ENCODE data around the gene NCDN. TPM values are rescaled to one million over a fixed set of nuclear protein-coding genes. Genes with fewer than 3 reads are reported as not detected.

The NCDN gene, protein sequence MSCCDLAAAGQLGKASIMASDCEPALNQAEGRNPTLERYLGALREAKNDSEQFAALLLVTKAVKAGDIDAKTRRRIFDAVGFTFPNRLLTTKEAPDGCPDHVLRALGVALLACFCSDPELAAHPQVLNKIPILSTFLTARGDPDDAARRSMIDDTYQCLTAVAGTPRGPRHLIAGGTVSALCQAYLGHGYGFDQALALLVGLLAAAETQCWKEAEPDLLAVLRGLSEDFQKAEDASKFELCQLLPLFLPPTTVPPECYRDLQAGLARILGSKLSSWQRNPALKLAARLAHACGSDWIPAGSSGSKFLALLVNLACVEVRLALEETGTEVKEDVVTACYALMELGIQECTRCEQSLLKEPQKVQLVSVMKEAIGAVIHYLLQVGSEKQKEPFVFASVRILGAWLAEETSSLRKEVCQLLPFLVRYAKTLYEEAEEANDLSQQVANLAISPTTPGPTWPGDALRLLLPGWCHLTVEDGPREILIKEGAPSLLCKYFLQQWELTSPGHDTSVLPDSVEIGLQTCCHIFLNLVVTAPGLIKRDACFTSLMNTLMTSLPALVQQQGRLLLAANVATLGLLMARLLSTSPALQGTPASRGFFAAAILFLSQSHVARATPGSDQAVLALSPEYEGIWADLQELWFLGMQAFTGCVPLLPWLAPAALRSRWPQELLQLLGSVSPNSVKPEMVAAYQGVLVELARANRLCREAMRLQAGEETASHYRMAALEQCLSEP
- total RNA-seq: 27.1 and 33.2 TPM in 2 replicates

DNA sequence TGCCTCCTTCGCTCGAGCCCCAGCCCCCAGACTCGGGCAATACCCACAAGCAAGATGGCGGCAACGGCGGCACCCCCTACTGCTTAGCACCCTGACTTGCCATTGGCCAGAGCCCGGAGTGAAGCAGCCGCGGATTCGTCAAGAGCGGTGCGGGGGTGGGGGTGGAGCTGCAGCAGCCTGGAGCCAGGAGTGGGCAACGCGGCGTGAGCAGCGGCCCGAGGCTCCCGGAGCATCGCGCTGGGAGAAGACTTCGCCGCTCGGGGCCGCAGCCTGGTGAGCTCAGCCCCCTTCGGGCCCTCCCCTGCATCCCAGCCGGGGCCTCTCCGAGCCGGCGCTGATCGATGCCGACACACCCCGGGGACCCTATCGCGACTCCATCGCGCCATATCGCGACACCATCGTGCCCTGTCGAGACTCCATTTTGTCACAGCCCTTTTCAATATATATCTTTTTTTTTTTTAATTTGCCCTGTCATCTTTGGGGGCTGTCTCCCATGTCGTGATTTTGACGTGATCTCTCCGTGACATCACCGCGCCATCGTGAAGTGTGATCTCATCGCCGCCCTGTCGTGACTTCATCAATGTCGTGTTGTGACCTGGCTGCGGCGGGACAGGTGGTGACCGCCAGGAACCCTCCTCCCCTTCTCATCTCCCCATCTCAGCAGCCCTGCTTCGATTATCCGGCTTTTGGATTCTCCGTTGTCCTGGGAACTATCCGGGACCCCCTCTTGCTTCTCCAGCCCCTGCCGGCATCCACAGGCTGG is at the start of gene NCDN:
Gene NCDN, plus strand, starts transcription at position 189 of the 763 bp plus-strand sequence. Its CDS starts 392 bp downstream, at position 581.

DNA sequence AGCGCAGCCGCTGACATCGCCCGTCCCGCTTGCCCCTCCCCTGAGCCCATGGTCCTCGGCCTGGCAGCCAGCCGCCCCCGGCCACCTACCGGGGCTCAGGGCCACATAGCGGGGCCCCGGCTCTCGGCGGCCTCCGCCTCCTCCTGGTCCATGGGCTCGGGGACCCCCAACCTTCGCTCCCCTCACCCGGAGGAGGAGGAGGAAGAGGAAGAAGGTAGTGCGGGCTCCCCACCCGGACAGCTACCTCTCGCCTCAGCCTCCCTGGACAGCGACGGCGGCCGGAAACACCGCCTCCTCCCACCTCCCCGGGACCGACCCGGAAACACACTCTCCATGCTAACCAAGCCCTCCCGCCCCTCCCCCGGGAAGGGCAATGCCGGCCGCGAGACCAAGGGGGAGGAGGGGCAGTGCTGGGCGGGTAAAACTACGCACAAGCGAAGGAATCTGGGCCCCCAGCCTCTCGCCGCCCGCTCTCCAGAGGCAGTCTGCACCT is 435 bp upstream of the NCDN start, which contains the start of gene KIAA0319L:
Gene KIAA0319L, minus strand, starts transcription at position 286 of the 493 bp plus-strand sequence. CDS start 2,912 bp downstream, outside the sequence.

DNA sequence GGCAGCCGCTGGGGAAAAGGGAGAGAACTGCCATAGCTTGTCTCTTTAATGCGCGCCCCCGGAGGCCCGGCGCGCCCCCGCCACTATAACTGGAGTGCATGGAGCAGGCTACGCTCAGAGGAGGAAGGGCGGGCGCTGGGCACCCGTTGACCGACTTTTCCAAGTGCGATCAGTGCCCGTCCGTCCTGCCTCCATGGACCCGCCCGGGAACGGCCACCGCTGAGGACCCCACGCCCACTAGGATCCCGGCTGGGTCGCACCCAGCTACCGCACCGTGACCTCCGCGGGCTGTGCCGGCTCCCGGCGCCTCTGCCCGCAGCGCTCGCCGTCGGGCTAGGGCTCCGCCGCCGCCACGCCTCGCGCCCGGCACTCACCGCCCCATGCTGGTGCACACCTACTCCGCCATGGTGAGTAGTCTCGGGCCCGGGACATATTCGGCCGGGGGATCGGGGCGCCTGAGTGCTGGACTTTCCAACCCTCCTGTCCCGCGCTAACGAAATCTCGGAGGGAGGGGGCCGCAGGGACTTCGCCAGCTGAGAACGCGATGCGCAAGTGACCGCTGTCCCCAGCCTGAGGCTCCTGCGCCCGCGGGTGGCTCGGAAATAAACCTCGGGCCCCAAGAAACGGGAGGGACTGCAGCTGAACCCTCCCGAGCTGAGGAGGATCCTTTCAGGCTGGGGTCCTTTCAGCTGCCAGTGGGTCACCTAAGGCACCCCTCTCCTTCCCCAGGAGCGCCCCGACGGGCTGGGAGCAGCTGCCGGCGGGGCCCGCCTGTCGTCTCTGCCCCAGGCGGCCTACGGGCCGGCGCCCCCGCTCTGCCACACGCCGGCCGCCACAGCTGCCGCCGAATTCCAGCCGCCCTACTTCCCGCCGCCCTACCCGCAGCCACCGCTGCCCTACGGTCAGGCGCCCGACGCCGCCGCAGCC is 15.9 kb downstream of the NCDN start, which contains the start of gene TFAP2E:
Gene TFAP2E, plus strand, starts transcription at position 117 of the 927 bp plus-strand sequence. Its CDS starts 264 bp downstream, at position 381.

Other genes with a start within 250 kb of the NCDN start
- 57.1 and 63.3 TPM in 2 replicates for gene KIAA0319L, start 396 bp upstream of the NCDN start, total RNA-seq
- gene TFAP2E, start 15.5 kb downstream of the NCDN start, total RNA-seq: under 0.01 TPM in 1 of 2 replicates, not detected in the other
- gene PSMB2, start 83.7 kb downstream of the NCDN start, total RNA-seq: 85.0 and 86.1 TPM in 2 replicates
- gene C1orf216, start 161.1 kb downstream of the NCDN start, total RNA-seq: 9.2 TPM in 2 replicates
- gene CLSPN, start 212.2 kb downstream of the NCDN start, total RNA-seq: 4.6 and 8.0 TPM in 2 replicates